ENCODE results near the gene CPSF2.
"Not testable (repeated sequence)": the region's sequence is repeated elsewhere in the genome, so short reads cannot be mapped to it uniquely, and the experiment has no call there.

CPSF2 gene

GRCh38 chr14:92160619-92161018 is 38.9 kb downstream of the CPSF2 start:
- DNase-seq: peak; percentile 90

GRCh38 chr14:92161521-92161920 is 39.8 kb downstream of the CPSF2 start:
- DNase-seq: no peak

- no peak for DNase-seq
Measured at GRCh38 chr14:92164958-92165357, 43.2 kb downstream of the CPSF2 start.

GRCh38 chr14:92173668-92174067 is 51.9 kb downstream of the CPSF2 start:
- no peak for DNase-seq

GRCh38 chr14:92175811-92176210 is 54.0 kb downstream of the CPSF2 start:
- no peak for DNase-seq

GRCh38 chr14:92176476-92176875 is 54.7 kb downstream of the CPSF2 start:
- no peak for DNase-seq

GRCh38 chr14:92179178-92179577 is 57.4 kb downstream of the CPSF2 start:
- not testable (repeated sequence) for DNase-seq

GRCh38 chr14:92185559-92185958 is 63.8 kb downstream of the CPSF2 start:
- DNase-seq: peak; percentile 32

- not testable (repeated sequence) for DNase-seq
Measured at GRCh38 chr14:92187616-92188015, 65.8 kb downstream of the CPSF2 start.

GRCh38 chr14:92190768-92191167 is 69.0 kb downstream of the CPSF2 start:
- no peak for DNase-seq

- no peak for DNase-seq
Measured at GRCh38 chr14:92198804-92199203, 77.0 kb downstream of the CPSF2 start.

- DNase-seq: no peak
Measured at GRCh38 chr14:92199763-92200162, 78.0 kb downstream of the CPSF2 start.

GRCh38 chr14:92203116-92203515 is 81.3 kb downstream of the CPSF2 start:
- DNase-seq: no peak

GRCh38 chr14:92204792-92205191 is 83.0 kb downstream of the CPSF2 start:
- DNase-seq: no peak

- DNase-seq: no peak
Measured at GRCh38 chr14:92207012-92207927, 85.5 kb downstream of the CPSF2 start.

GRCh38 chr14:92207928-92208265 is 86.1 kb downstream of the CPSF2 start:
- DNase-seq: no peak

GRCh38 chr14:92209141-92209540 is 87.4 kb downstream of the CPSF2 start:
- no peak for DNase-seq

- not testable (repeated sequence) for DNase-seq
Measured at GRCh38 chr14:92213125-92213524, 91.4 kb downstream of the CPSF2 start.

GRCh38 chr14:92215579-92215978 is 93.8 kb downstream of the CPSF2 start:
- DNase-seq: peak; percentile 40

GRCh38 chr14:92217936-92218335 is 96.2 kb downstream of the CPSF2 start:
- no peak for DNase-seq

Measured in inflammatory macrophage treated with lipopolysaccharide for 4 hours (primary cell).